ENCODE measurements around the gene TMEM43. TPM values are rescaled to one million over a fixed set of nuclear protein-coding genes. Genes with fewer than 3 reads are reported as not detected.

Gene TMEM43
- total RNA-seq, 1 donor from 2014 or later, result 79.2 TPM

- H3K4me1 ChIP-seq (ENCODE audit: insufficient read depth, low read length), result peaks cover 30% of the 10 kb centered on the region
- H3K9ac ChIP-seq (ENCODE audit: low read length), result peak within 1 kb of the TSS; percentile 96
- peak within 1 kb of the TSS; percentile 91 for H3K4me2 ChIP-seq (ENCODE audit: low read length)
- no peaks in the 10 kb centered on the region for H3K27me3 ChIP-seq (ENCODE audit: insufficient read depth, low read length)
- peak within 1 kb of the TSS; percentile 91 for H2AFZ ChIP-seq (ENCODE audit: low read depth, low read length)
- TF ChIP-seq CTCF (IDR thresholded peaks at IDR 0.05; ENCODE audit: insufficient read depth, low read depth, low read length), result no peak
- TF ChIP-seq EZH2 (IDR thresholded peaks at IDR 0.05; ENCODE audit: insufficient read depth, low read length), result no peak
- H3K27ac ChIP-seq (ENCODE audit: low read depth, low read length), result peak within 1 kb of the TSS; percentile 95
- Mint-ChIP-seq H3K27me3 (ENCODE audit: low read depth, unreplicated experiment) (no peaks in the 10 kb centered on the region), H3K4me3 (ENCODE audit: unreplicated experiment) (peak within 1 kb of the TSS; percentile 99), H3K4me1 (ENCODE audit: low read depth, unreplicated experiment) (peaks cover 32% of the 10 kb centered on the region), H3K36me3 (ENCODE audit: low read depth, unreplicated experiment) (peaks cover 3% of the 10 kb centered on the region), H3K9me3 (ENCODE audit: unreplicated experiment) (no peaks in the 10 kb centered on the region), H3K27ac (ENCODE audit: unreplicated experiment) (peak within 1 kb of the TSS; percentile 98)
- FAIRE-seq (peak; percentile 34), DNase-seq (ENCODE audit: low read depth) (peak; percentile 96)
- H3K9me3 ChIP-seq (ENCODE audit: insufficient read depth, low read depth, low read length), result no peaks in the 10 kb centered on the region
- peaks cover 31% of the 10 kb centered on the region for H4K20me1 ChIP-seq (ENCODE audit: insufficient read depth, low read length)
- peak within 1 kb of the TSS; percentile 98 for H3K4me3 ChIP-seq (ENCODE audit: insufficient read depth, low read depth, low read length)
- peaks cover 86% of the 10 kb centered on the region for H3K79me2 ChIP-seq (ENCODE audit: insufficient read depth, low read length)
- peaks cover 10% of the 10 kb centered on the region for H3K36me3 ChIP-seq (ENCODE audit: insufficient read depth, low read length)
Measured at GRCh38 chr3:14178247-14179113, 53.6 kb downstream of the TMEM43 start, which contains the start of the genes LSM3 and XPC. LSM3 (plus strand) TSS chr3:14178817; CDS start chr3:14178861, 44 bp downstream. XPC (minus strand) TSS chr3:14178601; CDS start chr3:14178568, 33 bp downstream.

GRCh38 chr3:14179114-14179465 is 54.2 kb downstream of the TMEM43 start:
- H3K27me3 Mint-ChIP-seq (ENCODE audit: low read depth, unreplicated experiment), result no peaks in the 10 kb centered on the region
- DNase-seq (ENCODE audit: low read depth) (no peak), FAIRE-seq (no peak)
- Histone ChIP-seq H3K9ac (ENCODE audit: low read length) (peak overlapping the region; percentile 96), H3K27me3 (ENCODE audit: insufficient read depth, low read length) (no peaks in the 10 kb centered on the region), H3K36me3 (ENCODE audit: insufficient read depth, low read length) (peaks cover 16% of the 10 kb centered on the region), H4K20me1 (ENCODE audit: insufficient read depth, low read length) (peaks cover 31% of the 10 kb centered on the region), H3K27ac (ENCODE audit: low read depth, low read length) (peak overlapping the region; percentile 95), H3K4me3 (ENCODE audit: insufficient read depth, low read depth, low read length) (peak overlapping the region; percentile 98), H2AFZ (ENCODE audit: low read depth, low read length) (peak overlapping the region; percentile 91), H3K79me2 (ENCODE audit: insufficient read depth, low read length) (peaks cover 84% of the 10 kb centered on the region), H3K4me1 (ENCODE audit: insufficient read depth, low read length) (peaks cover 30% of the 10 kb centered on the region), H3K4me2 (ENCODE audit: low read length) (peak overlapping the region; percentile 91), H3K9me3 (ENCODE audit: insufficient read depth, low read depth, low read length) (no peaks in the 10 kb centered on the region)
- peak overlapping the region; percentile 96 for H3K27ac Mint-ChIP-seq (ENCODE audit: unreplicated experiment)
- peaks cover 32% of the 10 kb centered on the region for H3K4me1 Mint-ChIP-seq (ENCODE audit: low read depth, unreplicated experiment)
- H3K4me3 Mint-ChIP-seq (ENCODE audit: unreplicated experiment), result peak overlapping the region; percentile 99
- TF ChIP-seq EZH2 (IDR thresholded peaks at IDR 0.05; ENCODE audit: insufficient read depth, low read length) (no peak), CTCF (IDR thresholded peaks at IDR 0.05; ENCODE audit: insufficient read depth, low read depth, low read length) (no peak)
- H3K36me3 Mint-ChIP-seq (ENCODE audit: low read depth, unreplicated experiment), result peaks cover 3% of the 10 kb centered on the region
- H3K9me3 Mint-ChIP-seq (ENCODE audit: unreplicated experiment), result no peaks in the 10 kb centered on the region

All from astrocyte (in vitro differentiated cells and primary cell).